ENCODE results near the gene TCTN1. TPM values are rescaled to one million over a fixed set of nuclear protein-coding genes. Genes with fewer than 3 reads are reported as not detected.
A peak's percentile ranks its signal among the peaks of the same experiment; 100 is the strongest.
"Not testable (repeated sequence)": the region's sequence is repeated elsewhere in the genome, so short reads cannot be mapped to it uniquely, and the experiment has no call there.

Gene TCTN1
- total and polyA plus RNA-seq, 9 of the 15 experiments (the other 6 are each of a cell fraction or from before 2014, with no cell fraction given), result 0.32 to 12.5 (median 4.0) TPM

- H2AFZ ChIP-seq (ENCODE audit: low read depth, low read length); BruUV-seq (replicated peaks); H3K9me3 ChIP-seq (replicated peaks; ENCODE audit: control insufficient read depth, insufficient read depth, low read depth, low read length); DNase-seq (ENCODE audit: extremely low read depth in 1 of 4, low spot score in 3 of 4); H3K9ac ChIP-seq (ENCODE audit: insufficient read depth in 1 of 2, low read depth in 2 of 2, low read length in 2 of 2); H3K4me2 ChIP-seq (ENCODE audit: insufficient read depth, low read length); in situ Hi-C loops (cut with MboI); H4K20me1 ChIP-seq (replicated peaks; ENCODE audit: control insufficient read depth, insufficient read depth, low read length); H3K36me3 ChIP-seq (ENCODE audit: control insufficient read depth, insufficient read depth, low read length); intact Hi-C loops (cut with micrococcal nuclease); H3K27ac ChIP-seq (ENCODE audit: extremely low read depth, low read depth, low read length); H3K27me3 ChIP-seq (ENCODE audit: control insufficient read depth in 2 of 2, insufficient read depth in 2 of 2, low read length in 2 of 2); ATAC-seq; H3K9me1 ChIP-seq (ENCODE audit: control insufficient read depth, insufficient read depth, low read length); CTCF ChIA-PET (ENCODE audit: low intra/inter-chr PET ratio); H3K4me3 ChIP-seq; FAIRE-seq: not testable (repeated sequence)
- Histone ChIP-seq H3K4me1 (replicated peaks in 1 of 2; ENCODE audit: control insufficient read depth in 2 of 2, insufficient read depth in 2 of 2, low read length in 2 of 2) (peaks cover 12 to 14% of the 10 kb centered on the region in 2 experiments), H3K79me2 (ENCODE audit: control insufficient read depth, insufficient read depth, low read length) (peaks cover 13% of the 10 kb centered on the region)
- TF ChIP-seq ZNF121 (CRISPR knock-in tag; conservative IDR thresholded peaks at IDR 0.05), result peak; percentile 93
- POLR2A ChIA-PET, result interaction anchor here (0.6 kb wide), 2 partner anchors 18 to 189 kb away, joined by 3 read pairs; no protein-coding TSS in a partner anchor
- no CpG with 5 or more reads among the region's 2 CpGs for WGBS (ENCODE audit: insufficient coverage, low coverage, missing lambda C conversion rate)
Observed at GRCh38 chr12:110587102-110587501, 26.8 kb upstream of the TCTN1 start.

DNA sequence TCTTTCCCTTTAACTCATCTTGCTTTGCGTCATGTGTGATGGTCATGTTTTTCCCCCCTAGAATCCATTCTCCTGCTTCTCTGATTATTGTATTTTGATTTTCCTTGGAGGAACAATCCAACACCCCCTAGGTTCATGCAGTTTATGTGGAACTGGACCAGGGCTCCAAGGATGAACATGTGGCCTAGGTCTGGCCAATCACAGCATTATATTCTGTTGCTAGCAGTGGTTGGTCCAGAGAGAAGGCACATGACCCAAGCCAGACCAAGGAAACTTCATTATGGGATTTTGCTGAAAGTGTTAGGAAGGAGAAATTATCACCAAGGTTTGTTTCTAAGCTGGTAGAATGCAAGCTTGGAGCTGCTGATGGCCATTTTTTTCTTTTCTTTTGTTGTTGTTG, 23.9 kb upstream of the TCTN1 start:
- WGBS (ENCODE audit: insufficient coverage, low coverage, missing lambda C conversion rate), result 100% methylated on average over 1 of the region's 1 CpG
- Histone ChIP-seq H3K4me2 (ENCODE audit: insufficient read depth, low read length) (no peak overlapping the region), H2AFZ (ENCODE audit: low read depth, low read length) (peak overlapping the region; percentile 22; the same call in 1 of the 2 replicates), H4K20me1 (replicated peaks; ENCODE audit: control insufficient read depth, insufficient read depth, low read length) (no peaks in the 10 kb centered on the region), H3K27ac (ENCODE audit: extremely low read depth, low read depth, low read length) (no peak overlapping the region), H3K9me3 (replicated peaks; ENCODE audit: control insufficient read depth, insufficient read depth, low read depth, low read length) (no peaks in the 10 kb centered on the region), H3K79me2 (ENCODE audit: control insufficient read depth, insufficient read depth, low read length) (no peaks in the 10 kb centered on the region), H3K36me3 (ENCODE audit: control insufficient read depth, insufficient read depth, low read length) (no peaks in the 10 kb centered on the region), H3K9me1 (ENCODE audit: control insufficient read depth, insufficient read depth, low read length) (no peaks in the 10 kb centered on the region), H3K27me3 (ENCODE audit: control insufficient read depth in 2 of 2, insufficient read depth in 2 of 2, low read length in 2 of 2) (no peaks in the 10 kb centered on the region), H3K4me3 (no peak overlapping the region), H3K4me1 (replicated peaks in 1 of 2; ENCODE audit: control insufficient read depth in 2 of 2, insufficient read depth in 2 of 2, low read length in 2 of 2) (peaks cover 0 to 7% of the 10 kb centered on the region in 2 experiments; a peak in 4 of 5 replicates), H3K9ac (ENCODE audit: insufficient read depth in 1 of 2, low read depth in 2 of 2, low read length in 2 of 2) (no peak overlapping the region)
- in situ Hi-C loops (cut with MboI), result loop anchor here (10.0 kb wide), 1 partner anchor 495 kb away; no protein-coding TSS in a partner anchor
- DNase-seq (ENCODE audit: extremely low read depth in 1 of 4, low spot score in 3 of 4) (no peak), ATAC-seq (peak; percentile 71), FAIRE-seq (no peak)
- no TSS peak for BruUV-seq (replicated peaks)
- ChIA-PET POLR2A (interaction anchor here (0.6 to 1.5 kb wide), 5 partner anchors 41 to 122 kb away, joined by 3 to 9 read pairs (median 3); partner anchors contain the start of genes FAM216A and GPN3), CTCF (ENCODE audit: low intra/inter-chr PET ratio) (no interaction called here)
- TF ChIP-seq, protein P1, sequence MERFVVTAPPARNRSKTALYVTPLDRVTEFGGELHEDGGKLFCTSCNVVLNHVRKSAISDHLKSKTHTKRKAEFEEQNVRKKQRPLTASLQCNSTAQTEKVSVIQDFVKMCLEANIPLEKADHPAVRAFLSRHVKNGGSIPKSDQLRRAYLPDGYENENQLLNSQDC (CRISPR knock-in tag; IDR thresholded peaks at IDR 0.05), result no peak
- TF ChIP-seq PML (IDR thresholded peaks at IDR 0.05; ENCODE audit: low read length) (no peak), ZNF324 (CRISPR knock-in tag; IDR thresholded peaks at IDR 0.05) (no peak), RAD51 (IDR thresholded peaks at IDR 0.05; ENCODE audit: borderline replicate concordance, low read depth) (peak; percentile 66; the same call in 1 of the 2 replicates), NFIC (IDR thresholded peaks at IDR 0.05) (no peak), HSF4 (CRISPR knock-in tag; IDR thresholded peaks at IDR 0.05; ENCODE audit: borderline replicate concordance) (no peak), GATAD2A (IDR thresholded peaks at IDR 0.05) (no peak), ZNF146 (CRISPR knock-in tag; IDR thresholded peaks at IDR 0.05; ENCODE audit: unreplicated experiment) (no peak), USF2 (CRISPR knock-in tag; IDR thresholded peaks at IDR 0.05) (peak; percentile 43)
- TF ChIP-seq, protein P2, sequence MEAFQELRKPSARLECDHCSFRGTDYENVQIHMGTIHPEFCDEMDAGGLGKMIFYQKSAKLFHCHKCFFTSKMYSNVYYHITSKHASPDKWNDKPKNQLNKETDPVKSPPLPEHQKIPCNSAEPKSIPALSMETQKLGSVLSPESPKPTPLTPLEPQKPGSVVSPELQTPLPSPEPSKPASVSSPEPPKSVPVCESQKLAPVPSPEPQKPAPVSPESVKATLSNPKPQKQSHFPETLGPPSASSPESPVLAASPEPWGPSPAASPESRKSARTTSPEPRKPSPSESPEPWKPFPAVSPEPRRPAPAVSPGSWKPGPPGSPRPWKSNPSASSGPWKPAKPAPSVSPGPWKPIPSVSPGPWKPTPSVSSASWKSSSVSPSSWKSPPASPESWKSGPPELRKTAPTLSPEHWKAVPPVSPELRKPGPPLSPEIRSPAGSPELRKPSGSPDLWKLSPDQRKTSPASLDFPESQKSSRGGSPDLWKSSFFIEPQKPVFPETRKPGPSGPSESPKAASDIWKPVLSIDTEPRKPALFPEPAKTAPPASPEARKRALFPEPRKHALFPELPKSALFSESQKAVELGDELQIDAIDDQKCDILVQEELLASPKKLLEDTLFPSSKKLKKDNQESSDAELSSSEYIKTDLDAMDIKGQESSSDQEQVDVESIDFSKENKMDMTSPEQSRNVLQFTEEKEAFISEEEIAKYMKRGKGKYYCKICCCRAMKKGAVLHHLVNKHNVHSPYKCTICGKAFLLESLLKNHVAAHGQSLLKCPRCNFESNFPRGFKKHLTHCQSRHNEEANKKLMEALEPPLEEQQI (IDR thresholded peaks at IDR 0.05), result no peak
- TF ChIP-seq, protein P3, sequence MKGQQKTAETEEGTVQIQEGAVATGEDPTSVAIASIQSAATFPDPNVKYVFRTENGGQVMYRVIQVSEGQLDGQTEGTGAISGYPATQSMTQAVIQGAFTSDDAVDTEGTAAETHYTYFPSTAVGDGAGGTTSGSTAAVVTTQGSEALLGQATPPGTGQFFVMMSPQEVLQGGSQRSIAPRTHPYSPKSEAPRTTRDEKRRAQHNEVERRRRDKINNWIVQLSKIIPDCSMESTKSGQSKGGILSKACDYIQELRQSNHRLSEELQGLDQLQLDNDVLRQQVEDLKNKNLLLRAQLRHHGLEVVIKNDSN (CRISPR knock-in tag; IDR thresholded peaks at IDR 0.05), result peak; percentile 62
- intact Hi-C loops (cut with micrococcal nuclease), result no loop called here
